Central memory CD4-positive, alpha-beta T cell (primary cell): ENCODE measurements around the gene ANKRD13A.

Source experiments
- DNase-seq: peaks from one replicate; pipeline ENCODE4 v3.0.0; 2022
- total RNA-seq, 3 experiments: gene quantifications; one replicate each; lab custom pipeline; 2026; lab: John Stamatoyannopoulos, UW

The ANKRD13A gene
- 132 to 252 (median 140) reads per million in 3 experiments for total RNA-seq

GRCh38 chr12:109998904-109999648 lies at the start of gene ANKRD13A:
Gene ANKRD13A (plus strand): TSS chr12:109999430. CDS start chr12:109999689, 259 bp downstream.
- peak; percentile 92 for DNase-seq

GRCh38 chr12:109950625-109951024 lies 48.6 kb upstream of the ANKRD13A start:
- DNase-seq: no peak

GRCh38 chr12:109951136-109951535 lies 48.1 kb upstream of the ANKRD13A start:
- DNase-seq: no peak

- DNase-seq: no peak
Observed at GRCh38 chr12:109951751-109952150, 47.5 kb upstream of the ANKRD13A start.

GRCh38 chr12:109952160-109952858 lies 46.9 kb upstream of the ANKRD13A start:
- no peak for DNase-seq

GRCh38 chr12:109952873-109953272 lies 46.4 kb upstream of the ANKRD13A start:
- no peak for DNase-seq

GRCh38 chr12:109953656-109954055 lies 45.6 kb upstream of the ANKRD13A start:
- no peak for DNase-seq

GRCh38 chr12:109958374-109958773 lies 40.9 kb upstream of the ANKRD13A start:
- no peak for DNase-seq

GRCh38 chr12:109959411-109960093 lies 39.7 kb upstream of the ANKRD13A start:
- no peak for DNase-seq

GRCh38 chr12:109961201-109961600 lies 38.0 kb upstream of the ANKRD13A start:
- DNase-seq: no peak

GRCh38 chr12:109961612-109962011 lies 37.6 kb upstream of the ANKRD13A start:
- no peak for DNase-seq

- no peak for DNase-seq
Observed at GRCh38 chr12:109962398-109962797, 36.8 kb upstream of the ANKRD13A start.

- DNase-seq: no peak
Observed at GRCh38 chr12:109963330-109963729, 35.9 kb upstream of the ANKRD13A start.

GRCh38 chr12:109963743-109964429 lies 35.3 kb upstream of the ANKRD13A start:
- no peak for DNase-seq

GRCh38 chr12:109966546-109966945 lies 32.7 kb upstream of the ANKRD13A start:
- DNase-seq: no peak

- peak; percentile 12 for DNase-seq
Observed at GRCh38 chr12:109967383-109968031, 31.7 kb upstream of the ANKRD13A start.

- peak; percentile 28 for DNase-seq
Observed at GRCh38 chr12:109968032-109968420, 31.2 kb upstream of the ANKRD13A start.

GRCh38 chr12:109968801-109969200 lies 30.4 kb upstream of the ANKRD13A start:
- no peak for DNase-seq

- DNase-seq: no peak
Observed at GRCh38 chr12:109972821-109973220, 26.4 kb upstream of the ANKRD13A start.

GRCh38 chr12:109981311-109981710 lies 17.9 kb upstream of the ANKRD13A start:
- DNase-seq: peak; percentile 67

- no peak for DNase-seq
Observed at GRCh38 chr12:109982210-109982609, 17.0 kb upstream of the ANKRD13A start.

GRCh38 chr12:109983432-109984142 lies 15.6 kb upstream of the ANKRD13A start:
- no peak for DNase-seq
